Measurements from ENCODE around the gene GPR75. TPM values are rescaled to one million over a fixed set of nuclear protein-coding genes. Genes with fewer than 3 reads are reported as not detected.
A peak's percentile ranks its signal among the peaks of the same experiment; 100 is the strongest.

Gene GPR75
- total and polyA plus RNA-seq, 2 of the 13 experiments (the other 11 are each of a cell fraction or from before 2014, with no cell fraction given) = 3.3 to 4.1 TPM

- peak; percentile 99 for TF ChIP-seq FOXO1 (CRISPR knock-in tag; IDR thresholded peaks at IDR 0.05)
- TF ChIP-seq, protein P1, sequence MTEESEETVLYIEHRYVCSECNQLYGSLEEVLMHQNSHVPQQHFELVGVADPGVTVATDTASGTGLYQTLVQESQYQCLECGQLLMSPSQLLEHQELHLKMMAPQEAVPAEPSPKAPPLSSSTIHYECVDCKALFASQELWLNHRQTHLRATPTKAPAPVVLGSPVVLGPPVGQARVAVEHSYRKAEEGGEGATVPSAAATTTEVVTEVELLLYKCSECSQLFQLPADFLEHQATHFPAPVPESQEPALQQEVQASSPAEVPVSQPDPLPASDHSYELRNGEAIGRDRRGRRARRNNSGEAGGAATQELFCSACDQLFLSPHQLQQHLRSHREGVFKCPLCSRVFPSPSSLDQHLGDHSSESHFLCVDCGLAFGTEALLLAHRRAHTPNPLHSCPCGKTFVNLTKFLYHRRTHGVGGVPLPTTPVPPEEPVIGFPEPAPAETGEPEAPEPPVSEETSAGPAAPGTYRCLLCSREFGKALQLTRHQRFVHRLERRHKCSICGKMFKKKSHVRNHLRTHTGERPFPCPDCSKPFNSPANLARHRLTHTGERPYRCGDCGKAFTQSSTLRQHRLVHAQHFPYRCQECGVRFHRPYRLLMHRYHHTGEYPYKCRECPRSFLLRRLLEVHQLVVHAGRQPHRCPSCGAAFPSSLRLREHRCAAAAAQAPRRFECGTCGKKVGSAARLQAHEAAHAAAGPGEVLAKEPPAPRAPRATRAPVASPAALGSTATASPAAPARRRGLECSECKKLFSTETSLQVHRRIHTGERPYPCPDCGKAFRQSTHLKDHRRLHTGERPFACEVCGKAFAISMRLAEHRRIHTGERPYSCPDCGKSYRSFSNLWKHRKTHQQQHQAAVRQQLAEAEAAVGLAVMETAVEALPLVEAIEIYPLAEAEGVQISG (CRISPR knock-in tag; IDR thresholded peaks at IDR 0.05) = peak; percentile 60; the same call in 1 of the 2 replicates
- peak; percentile 17; the same call in 1 of the 2 replicates for TF ChIP-seq ZNF788 (CRISPR knock-in tag; IDR thresholded peaks at IDR 0.05; ENCODE audit: borderline replicate concordance)
- no peak for TF ChIP-seq PLRG1 (conservative IDR thresholded peaks at IDR 0.05)
- no peak for TF ChIP-seq SUZ12 (IDR thresholded peaks at IDR 0.05; ENCODE audit: low read depth, low read length)
- TF ChIP-seq HOXA5 (CRISPR knock-in tag; IDR thresholded peaks at IDR 0.05) = peak; percentile 15; the same call in 1 of the 2 replicates
- TF ChIP-seq DPF2 (CRISPR knock-in tag; IDR thresholded peaks at IDR 0.05; ENCODE audit: borderline replicate concordance, low read depth) = peak; percentile 99
- peak; percentile 78; the same call in 1 of the 2 replicates for TF ChIP-seq PRMT3 (CRISPR knock-in tag; IDR thresholded peaks at IDR 0.05; ENCODE audit: borderline replicate concordance, low read depth)
- TF ChIP-seq ZBTB7B (CRISPR knock-in tag; IDR thresholded peaks at IDR 0.05) = peak; percentile 69; the same call in 1 of the 2 replicates
- TF ChIP-seq, protein P2, sequence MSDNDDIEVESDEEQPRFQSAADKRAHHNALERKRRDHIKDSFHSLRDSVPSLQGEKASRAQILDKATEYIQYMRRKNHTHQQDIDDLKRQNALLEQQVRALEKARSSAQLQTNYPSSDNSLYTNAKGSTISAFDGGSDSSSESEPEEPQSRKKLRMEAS (IDR thresholded peaks at IDR 0.05) = no peak; the same call in 1 of the 2 replicates
- TF ChIP-seq TCF7L2 (IDR thresholded peaks at IDR 0.05; ENCODE audit: low read depth, low read length) = peak; percentile 64
- TF ChIP-seq NFYB (CRISPR knock-in tag; IDR thresholded peaks at IDR 0.05) = no peak; the same call in 1 of the 2 replicates
- peak; percentile 68; the same call in 1 of the 2 replicates for TF ChIP-seq ARNT2 (CRISPR knock-in tag; IDR thresholded peaks at IDR 0.05; ENCODE audit: low read depth)
- no peak for TF ChIP-seq ZNF30 (CRISPR knock-in tag; IDR thresholded peaks at IDR 0.05)
- TF ChIP-seq ZFP36L1 (CRISPR knock-in tag; IDR thresholded peaks at IDR 0.05) = peak; percentile 79
- peak; percentile 93 for TF ChIP-seq MEIS1 (CRISPR knock-in tag; IDR thresholded peaks at IDR 0.05; ENCODE audit: borderline replicate concordance)
- TF ChIP-seq, protein P3, sequence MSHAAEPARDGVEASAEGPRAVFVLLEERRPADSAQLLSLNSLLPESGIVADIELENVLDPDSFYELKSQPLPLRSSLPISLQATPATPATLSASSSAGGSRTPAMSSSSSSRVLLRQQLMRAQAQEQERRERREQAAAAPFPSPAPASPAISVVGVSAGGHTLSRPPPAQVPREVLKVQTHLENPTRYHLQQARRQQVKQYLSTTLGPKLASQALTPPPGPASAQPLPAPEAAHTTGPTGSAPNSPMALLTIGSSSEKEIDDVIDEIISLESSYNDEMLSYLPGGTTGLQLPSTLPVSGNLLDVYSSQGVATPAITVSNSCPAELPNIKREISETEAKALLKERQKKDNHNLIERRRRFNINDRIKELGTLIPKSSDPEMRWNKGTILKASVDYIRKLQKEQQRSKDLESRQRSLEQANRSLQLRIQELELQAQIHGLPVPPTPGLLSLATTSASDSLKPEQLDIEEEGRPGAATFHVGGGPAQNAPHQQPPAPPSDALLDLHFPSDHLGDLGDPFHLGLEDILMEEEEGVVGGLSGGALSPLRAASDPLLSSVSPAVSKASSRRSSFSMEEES (CRISPR knock-in tag; IDR thresholded peaks at IDR 0.05) = peak; percentile 52; the same call in 1 of the 2 replicates
- TF ChIP-seq ZNF335 (CRISPR knock-in tag; IDR thresholded peaks at IDR 0.05) = peak; percentile 72; the same call in 1 of the 2 replicates
- TF ChIP-seq FOSL2 (CRISPR knock-in tag; IDR thresholded peaks at IDR 0.05) = peak; percentile 84
- peak; percentile 99 for TF ChIP-seq FOXA3 (CRISPR knock-in tag; IDR thresholded peaks at IDR 0.05)
- TF ChIP-seq PRPF4 (IDR thresholded peaks at IDR 0.05; ENCODE audit: low read depth, low read length, poor library complexity, severe bottlenecking) = no peak
- TF ChIP-seq ATAD3A (CRISPR knock-in tag; IDR thresholded peaks at IDR 0.05) = no peak
- no peak for TF ChIP-seq HIVEP1 (CRISPR knock-in tag; IDR thresholded peaks at IDR 0.05)
- TF ChIP-seq LRRFIP1 (CRISPR knock-in tag; conservative IDR thresholded peaks at IDR 0.05) = no peak; the same call in 1 of the 2 replicates
Observed at GRCh38 chr2:53826587-53827397, 33.0 kb downstream of the GPR75 start (continued).
